Measurements from ENCODE around the gene PAX7.
"Not testable (repeated sequence)": the region's sequence is repeated elsewhere in the genome, so short reads cannot be mapped to it uniquely, and the experiment has no call there.

PAX7 gene

GRCh38 chr1:18630511-18631495, at the start of gene PAX7:
PAX7 (plus strand) TSS chr1:18630846; CDS start chr1:18631604, 758 bp downstream.
- no peak for DNase-seq (ENCODE audit: low read depth in 2 of 2)

- DNase-seq (ENCODE audit: low read depth in 2 of 2): peak; percentile 17 to 18
Measured at GRCh38 chr1:18581420-18581880, 49.2 kb upstream of the PAX7 start.

GRCh38 chr1:18582890-18583289, 47.8 kb upstream of the PAX7 start:
- DNase-seq (ENCODE audit: low read depth in 2 of 2): no peak

GRCh38 chr1:18583326-18583941, 47.2 kb upstream of the PAX7 start:
- no peak for DNase-seq (ENCODE audit: low read depth in 2 of 2)

- not testable (repeated sequence) for DNase-seq (ENCODE audit: low read depth in 2 of 2)
Measured at GRCh38 chr1:18586016-18586415, 44.6 kb upstream of the PAX7 start.

- no peak for DNase-seq (ENCODE audit: low read depth in 2 of 2)
Measured at GRCh38 chr1:18588093-18588492, 42.6 kb upstream of the PAX7 start.

- DNase-seq (ENCODE audit: low read depth in 2 of 2): no peak
Measured at GRCh38 chr1:18592368-18592767, 38.3 kb upstream of the PAX7 start.

- peak; percentile 7 to 30 for DNase-seq (ENCODE audit: low read depth in 2 of 2)
Measured at GRCh38 chr1:18597160-18598042, 33.2 kb upstream of the PAX7 start.

GRCh38 chr1:18599086-18599485, 31.6 kb upstream of the PAX7 start:
- DNase-seq (ENCODE audit: low read depth in 2 of 2): no peak

GRCh38 chr1:18599704-18600103, 30.9 kb upstream of the PAX7 start:
- no peak for DNase-seq (ENCODE audit: low read depth in 2 of 2)

- no peak for DNase-seq (ENCODE audit: low read depth in 2 of 2)
Measured at GRCh38 chr1:18602533-18603211, 28.0 kb upstream of the PAX7 start.

GRCh38 chr1:18603212-18603852, 27.3 kb upstream of the PAX7 start:
- no peak for DNase-seq (ENCODE audit: low read depth in 2 of 2)

GRCh38 chr1:18606443-18607288, 24.0 kb upstream of the PAX7 start:
- no peak for DNase-seq (ENCODE audit: low read depth in 2 of 2)

- no peak for DNase-seq (ENCODE audit: low read depth in 2 of 2)
Measured at GRCh38 chr1:18607289-18607760, 23.3 kb upstream of the PAX7 start.

GRCh38 chr1:18608534-18608933, 22.1 kb upstream of the PAX7 start:
- no peak for DNase-seq (ENCODE audit: low read depth in 2 of 2)

GRCh38 chr1:18611311-18611710, 19.3 kb upstream of the PAX7 start:
- DNase-seq (ENCODE audit: low read depth in 2 of 2): no peak

GRCh38 chr1:18612073-18612472, 18.6 kb upstream of the PAX7 start:
- DNase-seq (ENCODE audit: low read depth in 2 of 2): no peak

- DNase-seq (ENCODE audit: low read depth in 2 of 2): no peak
Measured at GRCh38 chr1:18614069-18614735, 16.4 kb upstream of the PAX7 start.
